GM23338 (cell line): ENCODE measurements around the gene SYMPK. TPM values are rescaled to one million over a fixed set of nuclear protein-coding genes. Genes with fewer than 3 reads are reported as not detected.

Experiments
- ATAC-seq: fragments of 200-7000 bp; cut with Tn5 transposase; 3 replicates; pipeline ENCODE4 v1.9.1; 2020
- DNase-seq: peaks from one replicate; pipeline ENCODE4 v3.0.0-alpha.2; 2015; ENCODE audit warnings: low spot score
- H2AFZ ChIP-seq: fragments of 200-600 bp; sonication (generic); 2 replicates; pipeline ENCODE4 v1.8.0; 2016; ENCODE audit warnings: antibody characterized with exemption, mild to moderate bottlenecking, moderate library complexity
- H3F3A ChIP-seq: fragments of 200-600 bp; sonication (generic); replicated peaks from 2 replicates; pipeline ENCODE4 v1.8.0; 2017; ENCODE audit warnings: antibody characterized with exemption, mixed run types, low read depth
- H3K27ac ChIP-seq: fragments of 200-600 bp; sonication (generic); 2 replicates; pipeline ENCODE4 v1.6.1; 2016; ENCODE audit warnings: low read depth
- H3K27me3 ChIP-seq: fragments of 200-600 bp; sonication (generic); 2 replicates; pipeline ENCODE4 v1.8.0; 2016; ENCODE audit warnings: mild to moderate bottlenecking, mixed run types, moderate library complexity; ENCODE audit not compliant: insufficient read depth
- H3K36me3 ChIP-seq: fragments of 200-600 bp; sonication (generic); 2 replicates; pipeline ENCODE4 v1.8.0; 2016; ENCODE audit warnings: mild to moderate bottlenecking; ENCODE audit not compliant: insufficient read depth
- H3K4me1 ChIP-seq: fragments of 200-600 bp; sonication (generic); 2 replicates; pipeline ENCODE4 v1.8.0; 2016; ENCODE audit warnings: mild to moderate bottlenecking, moderate library complexity; ENCODE audit not compliant: insufficient read depth
- H3K4me2 ChIP-seq: fragments of 200-600 bp; sonication (generic); 2 replicates; pipeline ENCODE4 v1.7.1; 2017; ENCODE audit warnings: mixed run types
- H3K4me3 ChIP-seq: fragments of 200-600 bp; sonication (generic); 2 replicates; pipeline ENCODE4 v1.6.1; 2016; ENCODE audit warnings: mixed run types
- H3K79me2 ChIP-seq: fragments of 200-600 bp; sonication (generic); replicated peaks from 2 replicates; pipeline ENCODE4 v1.8.0; 2017; ENCODE audit warnings: mild to moderate bottlenecking; ENCODE audit not compliant: insufficient read depth
- H3K9me2 ChIP-seq: fragments of 200-600 bp; sonication (generic); 2 replicates; pipeline ENCODE4 v1.8.0; 2017; ENCODE audit not compliant: insufficient read depth
- H4K20me1 ChIP-seq: fragments of 200-600 bp; sonication (generic); replicated peaks from 2 replicates; pipeline ENCODE4 v1.8.0; 2017; ENCODE audit warnings: mild to moderate bottlenecking; ENCODE audit not compliant: insufficient read depth
- H3K27ac Mint-ChIP-seq: 2 replicates; pipeline ENCODE4 v1.8.0; 2020; ENCODE audit warnings: inconsistent platforms, mild to moderate bottlenecking, moderate library complexity, mixed read lengths
- H3K27me3 Mint-ChIP-seq: 3 replicates; pipeline ENCODE4 v1.8.0; 2022; ENCODE audit warnings: low read depth, mild to moderate bottlenecking, moderate library complexity, mixed read lengths, inconsistent platforms; ENCODE audit not compliant: insufficient read depth, poor library complexity
- H3K36me3 Mint-ChIP-seq: 3 replicates; pipeline ENCODE4 v1.8.0; 2021; ENCODE audit warnings: low read depth, mild to moderate bottlenecking, inconsistent platforms, moderate library complexity, mixed read lengths
- H3K4me1 Mint-ChIP-seq: 3 replicates; pipeline ENCODE4 v1.8.0; 2020; ENCODE audit warnings: mild to moderate bottlenecking, inconsistent platforms, mixed read lengths
- H3K4me3 Mint-ChIP-seq: 3 replicates; pipeline ENCODE4 v1.8.0; 2021; ENCODE audit warnings: moderate library complexity, mild to moderate bottlenecking, inconsistent platforms, mixed read lengths
- H3K9me3 Mint-ChIP-seq: 3 replicates; pipeline ENCODE4 v1.8.0; 2020; ENCODE audit warnings: moderate library complexity, mild to moderate bottlenecking, inconsistent platforms, mixed read lengths
- CREB1 ChIP-seq: fragments of 250-450 bp; sonication (Bioruptor Pico); IDR thresholded peaks from 2 replicates; pipeline ENCODE4 v1.5.0; 2020; ENCODE audit warnings: low read depth, mild to moderate bottlenecking, moderate library complexity
- EZH2 ChIP-seq: fragments of 200-600 bp; sonication (generic); IDR thresholded peaks from one replicate; pipeline ENCODE4 v1.8.0; 2017; ENCODE audit warnings: antibody characterized with exemption, mild to moderate bottlenecking, low read depth; ENCODE audit not compliant: unreplicated experiment
- NANOG ChIP-seq: IDR thresholded peaks from 2 replicates; pipeline ENCODE4 v1.6.1; 2016; ENCODE audit warnings: antibody characterized with exemption, borderline replicate concordance
- POLR2AphosphoS5 ChIP-seq: IDR thresholded peaks from 2 replicates; pipeline ENCODE4 v1.6.1; 2016; ENCODE audit warnings: antibody characterized with exemption, low read depth
- STAT1 ChIP-seq: IDR thresholded peaks from one replicate; pipeline ENCODE4 v1.6.1; 2016; ENCODE audit warnings: antibody characterized with exemption; ENCODE audit not compliant: unreplicated experiment
- ZNF114 ChIP-seq: fragments of 250-450 bp; sonication (Bioruptor Pico); IDR thresholded peaks from 2 replicates; pipeline ENCODE4 v1.5.0; 2020; ENCODE audit warnings: mild to moderate bottlenecking, moderate library complexity
- ZNF331 ChIP-seq: fragments of 250-450 bp; sonication (Bioruptor Pico); IDR thresholded peaks from 2 replicates; pipeline ENCODE4 v1.5.0; 2020; ENCODE audit warnings: low read depth, mild to moderate bottlenecking, moderate library complexity
- polyA plus RNA-seq: library from polyadenylated mRNA; unstranded; fragments of >200 nt; fragmentation: Nextera tagmentation; extraction: Ambion mirVana; gene quantifications from 2 replicates; pipeline ENCODE4 v1.2.1, GENCODE V29; 2016
- total RNA-seq: library from RNA; depleted of rRNA; stranded (reverse); fragments of >200 nt; shearing (Covaris generic); gene quantifications from 2 replicates; pipeline ENCODE4 v1.2.3, GENCODE V29; 2014
- TF ChIP-seq, protein P1 (sequence below): fragments of 250-450 bp; sonication (Bioruptor Pico); IDR thresholded peaks from 2 replicates; pipeline ENCODE4 v1.5.0; 2020; ENCODE audit warnings: mild to moderate bottlenecking, moderate library complexity
- TF ChIP-seq, protein P2 (sequence below): IDR thresholded peaks from one replicate; pipeline ENCODE4 v1.6.1; 2018; ENCODE audit warnings: antibody characterized with exemption; ENCODE audit not compliant: unreplicated experiment

Gene SYMPK
- total and polyA plus RNA-seq, 2 experiments from 2014 or later: 36.8 to 82.1 TPM

DNA sequence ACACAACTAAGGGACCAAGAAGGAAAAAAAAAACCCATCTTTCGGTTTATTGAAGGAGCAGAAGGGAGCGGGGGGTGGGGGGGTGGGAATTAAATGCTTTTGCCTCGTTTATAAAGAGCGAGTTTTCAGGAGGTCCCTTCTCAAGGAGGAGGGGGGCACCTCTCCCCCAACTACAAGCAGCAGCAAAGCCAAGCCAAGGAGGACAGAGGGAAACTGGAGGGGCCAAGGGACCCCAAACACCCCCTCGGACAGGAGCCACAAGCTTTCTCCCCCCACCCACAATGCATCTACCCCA is 20.6 kb upstream of the SYMPK start:
- no peak for ATAC-seq
- H3K4me3 ChIP-seq: 0 out of 2 replicates have a peak overlapping the region, but pooled peaks have one; percentile 32
- Mint-ChIP-seq H3K9me3 (peaks cover 2% of the 10 kb centered on the region; the same call in 1 of the 3 replicates), H3K36me3 (peaks cover 8% of the 10 kb centered on the region), H3K4me1 (peaks cover 33% of the 10 kb centered on the region), H3K27me3 (peaks cover 29% of the 10 kb centered on the region), H3K27ac (peak overlapping the region; percentile 97; the same call in 1 of the 2 replicates), H3K4me3 (peak overlapping the region; percentile 75)
- peaks cover 24% of the 10 kb centered on the region; the same call in 1 of the 2 replicates for H3F3A ChIP-seq
- TF ChIP-seq EZH2 (no peak), STAT1 (no peak), ZNF114 (CRISPR knock-in tag) (no peak), CREB1 (CRISPR knock-in tag) (no peak)
- H3K79me2 ChIP-seq: 0 out of 2 replicates have a peak, but pooled peaks cover 5% of the 10 kb centered on the region
- peaks cover 27% of the 10 kb centered on the region for H3K4me1 ChIP-seq
- H3K9me2 ChIP-seq: no peaks in the 10 kb centered on the region
- H3K27me3 ChIP-seq: no peaks in the 10 kb centered on the region
- peak overlapping the region; percentile 81; the same call in 1 of the 2 replicates for H3K4me2 ChIP-seq
- H3K36me3 ChIP-seq: no peaks in the 10 kb centered on the region
- 0 out of 2 replicates have a peak, but pooled peaks cover 4% of the 10 kb centered on the region for H4K20me1 ChIP-seq
- no peak for DNase-seq
- H2AFZ ChIP-seq: no peak overlapping the region
- no peak overlapping the region for H3K27ac ChIP-seq

DNA sequence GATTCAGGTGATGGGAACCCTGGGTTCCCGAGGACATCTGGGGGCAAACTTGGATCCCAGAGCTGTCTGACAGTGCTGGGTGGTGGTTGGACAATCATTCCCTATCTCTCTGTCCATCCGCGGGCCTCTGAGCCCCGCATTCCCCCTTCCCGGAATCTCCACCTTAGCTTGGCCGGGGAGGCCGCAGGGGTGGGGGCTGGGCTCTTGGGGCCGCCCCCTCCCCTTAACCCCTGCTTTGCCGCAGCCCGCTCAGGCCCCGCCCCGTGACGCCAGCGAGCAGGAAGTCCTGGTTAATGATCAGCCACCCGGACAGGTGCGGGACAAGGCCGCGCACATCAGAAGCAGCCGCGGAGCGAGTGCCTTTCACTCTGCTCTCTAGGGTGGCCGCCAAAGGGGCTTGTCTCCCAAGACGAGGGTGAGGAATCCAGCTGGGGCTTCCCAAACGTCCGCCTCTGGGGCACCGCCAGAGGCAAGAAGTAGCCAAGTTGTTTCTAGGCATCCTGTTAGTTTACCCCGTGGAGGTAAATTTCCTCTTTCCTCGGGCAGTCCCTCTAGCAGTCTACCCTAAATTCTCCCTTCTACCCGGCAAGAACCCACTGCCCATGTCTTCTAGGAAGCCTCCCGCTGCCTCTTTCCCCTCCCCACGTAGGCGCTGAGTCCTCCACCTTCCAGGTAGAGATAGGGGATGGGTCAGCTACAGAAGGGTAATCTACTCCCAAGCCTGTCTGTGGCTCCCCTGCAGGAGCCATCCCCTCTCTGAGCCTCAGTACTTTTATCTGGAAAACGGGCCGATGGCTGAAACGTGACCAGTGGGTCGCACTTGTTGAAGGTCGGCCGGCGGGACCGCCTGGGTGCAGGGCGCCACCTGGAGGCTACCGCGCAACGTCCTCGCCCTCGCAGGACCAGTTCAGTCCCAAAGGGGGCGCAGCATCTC is 20.0 kb upstream of the SYMPK start:
- ATAC-seq (peak; percentile 44), DNase-seq (peak; percentile 96)
- peaks cover 23% of the 10 kb centered on the region; the same call in 1 of the 2 replicates for H3F3A ChIP-seq
- H4K20me1 ChIP-seq: 0 out of 2 replicates have a peak, but pooled peaks cover 4% of the 10 kb centered on the region
- peaks cover 27% of the 10 kb centered on the region for H3K4me1 ChIP-seq
- peak overlapping the region; percentile 66 for H3K4me3 ChIP-seq
- H3K27me3 ChIP-seq: no peaks in the 10 kb centered on the region
- H3K79me2 ChIP-seq: 0 out of 2 replicates have a peak, but pooled peaks cover 5% of the 10 kb centered on the region
- peaks cover 37% of the 10 kb centered on the region for H3K4me1 Mint-ChIP-seq
- H3K27ac Mint-ChIP-seq: peak overlapping the region; percentile 97
- H3K9me3 Mint-ChIP-seq: peaks cover 2% of the 10 kb centered on the region; the same call in 1 of the 3 replicates
- H3K4me2 ChIP-seq: peak overlapping the region; percentile 97
- no peak overlapping the region for H2AFZ ChIP-seq
- H3K9me2 ChIP-seq: no peaks in the 10 kb centered on the region
- no peaks in the 10 kb centered on the region for H3K36me3 ChIP-seq
- peaks cover 29% of the 10 kb centered on the region for H3K27me3 Mint-ChIP-seq
- peaks cover 8% of the 10 kb centered on the region for H3K36me3 Mint-ChIP-seq
- H3K4me3 Mint-ChIP-seq: peak overlapping the region; percentile 75
- H3K27ac ChIP-seq: peak overlapping the region; percentile 98
- TF ChIP-seq ZNF331 (CRISPR knock-in tag) (no peak), POLR2AphosphoS5 (peak; percentile 66), STAT1 (no peak), NANOG (no peak), EZH2 (no peak), CREB1 (CRISPR knock-in tag) (peak; percentile 85)
- TF ChIP-seq, protein P1, sequence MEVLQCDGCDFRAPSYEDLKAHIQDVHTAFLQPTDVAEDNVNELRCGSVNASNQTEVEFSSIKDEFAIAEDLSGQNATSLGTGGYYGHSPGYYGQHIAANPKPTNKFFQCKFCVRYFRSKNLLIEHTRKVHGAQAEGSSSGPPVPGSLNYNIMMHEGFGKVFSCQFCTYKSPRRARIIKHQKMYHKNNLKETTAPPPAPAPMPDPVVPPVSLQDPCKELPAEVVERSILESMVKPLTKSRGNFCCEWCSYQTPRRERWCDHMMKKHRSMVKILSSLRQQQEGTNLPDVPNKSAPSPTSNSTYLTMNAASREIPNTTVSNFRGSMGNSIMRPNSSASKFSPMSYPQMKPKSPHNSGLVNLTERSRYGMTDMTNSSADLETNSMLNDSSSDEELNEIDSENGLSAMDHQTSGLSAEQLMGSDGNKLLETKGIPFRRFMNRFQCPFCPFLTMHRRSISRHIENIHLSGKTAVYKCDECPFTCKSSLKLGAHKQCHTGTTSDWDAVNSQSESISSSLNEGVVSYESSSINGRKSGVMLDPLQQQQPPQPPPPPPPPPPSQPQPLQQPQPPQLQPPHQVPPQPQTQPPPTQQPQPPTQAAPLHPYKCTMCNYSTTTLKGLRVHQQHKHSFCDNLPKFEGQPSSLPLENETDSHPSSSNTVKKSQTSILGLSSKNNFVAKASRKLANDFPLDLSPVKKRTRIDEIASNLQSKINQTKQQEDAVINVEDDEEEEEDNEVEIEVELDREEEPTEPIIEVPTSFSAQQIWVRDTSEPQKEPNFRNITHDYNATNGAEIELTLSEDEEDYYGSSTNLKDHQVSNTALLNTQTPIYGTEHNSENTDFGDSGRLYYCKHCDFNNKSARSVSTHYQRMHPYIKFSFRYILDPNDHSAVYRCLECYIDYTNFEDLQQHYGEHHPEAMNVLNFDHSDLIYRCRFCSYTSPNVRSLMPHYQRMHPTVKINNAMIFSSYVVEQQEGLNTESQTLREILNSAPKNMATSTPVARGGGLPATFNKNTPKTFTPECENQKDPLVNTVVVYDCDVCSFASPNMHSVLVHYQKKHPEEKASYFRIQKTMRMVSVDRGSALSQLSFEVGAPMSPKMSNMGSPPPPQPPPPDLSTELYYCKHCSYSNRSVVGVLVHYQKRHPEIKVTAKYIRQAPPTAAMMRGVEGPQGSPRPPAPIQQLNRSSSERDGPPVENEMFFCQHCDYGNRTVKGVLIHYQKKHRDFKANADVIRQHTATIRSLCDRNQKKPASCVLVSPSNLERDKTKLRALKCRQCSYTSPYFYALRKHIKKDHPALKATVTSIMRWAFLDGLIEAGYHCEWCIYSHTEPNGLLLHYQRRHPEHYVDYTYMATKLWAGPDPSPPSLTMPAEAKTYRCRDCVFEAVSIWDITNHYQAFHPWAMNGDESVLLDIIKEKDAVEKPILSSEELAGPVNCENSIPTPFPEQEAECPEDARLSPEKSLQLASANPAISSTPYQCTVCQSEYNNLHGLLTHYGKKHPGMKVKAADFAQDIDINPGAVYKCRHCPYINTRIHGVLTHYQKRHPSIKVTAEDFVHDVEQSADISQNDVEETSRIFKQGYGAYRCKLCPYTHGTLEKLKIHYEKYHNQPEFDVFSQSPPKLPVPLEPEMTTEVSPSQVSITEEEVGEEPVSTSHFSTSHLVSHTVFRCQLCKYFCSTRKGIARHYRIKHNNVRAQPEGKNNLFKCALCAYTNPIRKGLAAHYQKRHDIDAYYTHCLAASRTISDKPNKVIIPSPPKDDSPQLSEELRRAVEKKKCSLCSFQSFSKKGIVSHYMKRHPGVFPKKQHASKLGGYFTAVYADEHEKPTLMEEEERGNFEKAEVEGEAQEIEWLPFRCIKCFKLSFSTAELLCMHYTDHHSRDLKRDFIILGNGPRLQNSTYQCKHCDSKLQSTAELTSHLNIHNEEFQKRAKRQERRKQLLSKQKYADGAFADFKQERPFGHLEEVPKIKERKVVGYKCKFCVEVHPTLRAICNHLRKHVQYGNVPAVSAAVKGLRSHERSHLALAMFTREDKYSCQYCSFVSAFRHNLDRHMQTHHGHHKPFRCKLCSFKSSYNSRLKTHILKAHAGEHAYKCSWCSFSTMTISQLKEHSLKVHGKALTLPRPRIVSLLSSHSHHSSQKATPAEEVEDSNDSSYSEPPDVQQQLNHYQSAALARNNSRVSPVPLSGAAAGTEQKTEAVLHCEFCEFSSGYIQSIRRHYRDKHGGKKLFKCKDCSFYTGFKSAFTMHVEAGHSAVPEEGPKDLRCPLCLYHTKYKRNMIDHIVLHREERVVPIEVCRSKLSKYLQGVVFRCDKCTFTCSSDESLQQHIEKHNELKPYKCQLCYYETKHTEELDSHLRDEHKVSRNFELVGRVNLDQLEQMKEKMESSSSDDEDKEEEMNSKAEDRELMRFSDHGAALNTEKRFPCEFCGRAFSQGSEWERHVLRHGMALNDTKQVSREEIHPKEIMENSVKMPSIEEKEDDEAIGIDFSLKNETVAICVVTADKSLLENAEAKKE (CRISPR knock-in tag): 0 out of 2 replicates have a peak, but pooled peaks have one; percentile 13
- TF ChIP-seq, protein P2, sequence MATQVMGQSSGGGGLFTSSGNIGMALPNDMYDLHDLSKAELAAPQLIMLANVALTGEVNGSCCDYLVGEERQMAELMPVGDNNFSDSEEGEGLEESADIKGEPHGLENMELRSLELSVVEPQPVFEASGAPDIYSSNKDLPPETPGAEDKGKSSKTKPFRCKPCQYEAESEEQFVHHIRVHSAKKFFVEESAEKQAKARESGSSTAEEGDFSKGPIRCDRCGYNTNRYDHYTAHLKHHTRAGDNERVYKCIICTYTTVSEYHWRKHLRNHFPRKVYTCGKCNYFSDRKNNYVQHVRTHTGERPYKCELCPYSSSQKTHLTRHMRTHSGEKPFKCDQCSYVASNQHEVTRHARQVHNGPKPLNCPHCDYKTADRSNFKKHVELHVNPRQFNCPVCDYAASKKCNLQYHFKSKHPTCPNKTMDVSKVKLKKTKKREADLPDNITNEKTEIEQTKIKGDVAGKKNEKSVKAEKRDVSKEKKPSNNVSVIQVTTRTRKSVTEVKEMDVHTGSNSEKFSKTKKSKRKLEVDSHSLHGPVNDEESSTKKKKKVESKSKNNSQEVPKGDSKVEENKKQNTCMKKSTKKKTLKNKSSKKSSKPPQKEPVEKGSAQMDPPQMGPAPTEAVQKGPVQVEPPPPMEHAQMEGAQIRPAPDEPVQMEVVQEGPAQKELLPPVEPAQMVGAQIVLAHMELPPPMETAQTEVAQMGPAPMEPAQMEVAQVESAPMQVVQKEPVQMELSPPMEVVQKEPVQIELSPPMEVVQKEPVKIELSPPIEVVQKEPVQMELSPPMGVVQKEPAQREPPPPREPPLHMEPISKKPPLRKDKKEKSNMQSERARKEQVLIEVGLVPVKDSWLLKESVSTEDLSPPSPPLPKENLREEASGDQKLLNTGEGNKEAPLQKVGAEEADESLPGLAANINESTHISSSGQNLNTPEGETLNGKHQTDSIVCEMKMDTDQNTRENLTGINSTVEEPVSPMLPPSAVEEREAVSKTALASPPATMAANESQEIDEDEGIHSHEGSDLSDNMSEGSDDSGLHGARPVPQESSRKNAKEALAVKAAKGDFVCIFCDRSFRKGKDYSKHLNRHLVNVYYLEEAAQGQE: no peak
